ENCODE data around the gene CAMKK2.
"Not testable (repeated sequence)": the region's sequence is repeated elsewhere in the genome, so short reads cannot be mapped to it uniquely, and the experiment has no call there.

The CAMKK2 gene

DNA sequence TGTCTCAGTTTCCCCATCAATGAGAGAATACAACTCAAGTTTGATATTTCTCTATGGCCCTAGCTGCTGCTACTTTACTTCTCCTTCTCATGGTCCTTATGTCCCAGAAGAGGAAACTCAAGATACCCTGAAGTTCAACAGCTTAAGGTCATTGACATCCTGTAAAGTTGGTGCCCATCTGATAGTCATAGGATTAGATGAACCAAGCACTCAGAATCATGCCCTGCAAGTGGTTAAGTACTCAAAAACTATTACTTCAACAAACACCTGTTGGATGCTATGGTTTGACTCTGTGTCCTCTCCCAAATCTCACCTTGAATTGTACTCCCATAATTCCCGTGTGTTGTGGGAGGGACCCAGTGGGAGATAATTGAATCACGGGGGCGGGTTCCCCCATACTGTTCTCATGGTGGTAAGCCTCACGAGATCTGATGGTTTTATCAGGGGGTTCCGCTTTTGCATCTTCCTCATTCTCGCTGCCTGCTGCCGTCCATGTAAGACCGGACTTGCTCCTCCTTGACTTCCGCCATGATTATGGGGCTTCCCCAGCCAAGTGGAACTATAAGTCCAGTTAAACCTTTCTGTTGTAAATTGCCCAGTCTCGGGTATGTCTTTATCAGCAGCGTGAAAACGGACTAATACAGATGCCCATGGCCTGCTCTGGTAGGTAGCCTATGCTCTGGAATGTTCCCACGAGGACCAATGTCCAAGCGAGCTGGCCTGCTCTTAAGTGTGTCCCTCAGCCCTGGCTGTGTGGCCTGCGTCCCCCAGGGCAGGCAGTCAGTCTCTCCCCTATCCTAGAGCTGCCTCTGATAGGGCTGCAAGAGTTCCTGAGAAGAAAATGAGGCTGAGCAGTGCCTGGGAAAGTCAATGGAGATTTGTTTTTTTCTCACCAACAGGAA, 18.1 kb downstream of the CAMKK2 start:
- no peak for DNase-seq

DNA sequence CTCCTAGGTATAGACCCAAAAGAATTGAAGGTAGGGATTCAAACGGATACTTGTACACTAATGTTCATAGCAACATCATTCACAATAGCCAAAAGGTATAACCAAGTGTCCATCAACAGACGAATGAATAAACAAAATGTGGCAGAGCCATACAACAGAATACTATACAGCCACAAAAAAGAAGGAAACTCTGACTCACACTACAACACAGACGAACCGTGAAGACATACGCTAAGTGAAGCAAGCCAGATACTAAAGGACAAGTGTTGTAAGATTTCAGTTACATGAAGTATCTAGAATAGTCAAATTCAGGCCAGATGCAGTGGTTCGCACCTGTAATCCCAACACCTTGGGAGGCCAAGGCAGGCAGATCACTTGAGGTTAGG, 19.1 kb downstream of the CAMKK2 start:
- DNase-seq, result no peak

DNA sequence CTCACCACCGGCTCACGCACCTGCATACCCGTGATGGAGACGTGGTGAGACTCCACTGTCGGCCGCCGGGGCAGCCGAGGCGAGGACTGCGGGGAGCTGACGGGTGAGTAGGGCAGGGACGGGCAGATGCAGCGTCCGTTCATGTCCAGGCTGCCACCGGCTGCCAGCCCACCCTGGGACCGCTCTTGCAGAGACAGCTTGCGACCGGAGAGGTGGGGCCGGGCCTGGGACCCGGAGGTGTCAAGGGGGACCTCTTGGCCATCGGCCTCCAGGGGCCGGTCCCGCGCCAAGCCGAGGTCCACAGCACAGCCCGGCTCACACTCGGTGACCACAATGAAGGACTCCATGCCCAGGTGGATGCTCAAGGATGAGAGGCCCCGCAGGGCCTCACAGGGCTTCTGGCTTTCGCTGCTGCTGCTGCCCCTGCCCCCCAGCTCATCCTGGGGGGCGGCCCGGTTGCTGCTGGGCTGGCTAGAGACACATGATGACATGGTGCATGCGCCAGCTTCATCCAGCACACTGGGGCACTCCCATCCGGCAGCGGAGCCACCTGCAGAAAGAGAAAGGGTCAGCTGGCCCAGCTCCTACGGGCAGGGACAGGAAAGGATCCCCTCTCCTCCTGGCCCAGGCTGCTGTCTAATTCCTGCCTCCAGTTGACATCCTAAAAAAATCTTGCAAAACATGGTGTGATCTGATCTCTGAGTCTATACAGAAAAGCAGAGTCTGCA, 22.3 kb downstream of the CAMKK2 start:
- no peak for DNase-seq

DNA sequence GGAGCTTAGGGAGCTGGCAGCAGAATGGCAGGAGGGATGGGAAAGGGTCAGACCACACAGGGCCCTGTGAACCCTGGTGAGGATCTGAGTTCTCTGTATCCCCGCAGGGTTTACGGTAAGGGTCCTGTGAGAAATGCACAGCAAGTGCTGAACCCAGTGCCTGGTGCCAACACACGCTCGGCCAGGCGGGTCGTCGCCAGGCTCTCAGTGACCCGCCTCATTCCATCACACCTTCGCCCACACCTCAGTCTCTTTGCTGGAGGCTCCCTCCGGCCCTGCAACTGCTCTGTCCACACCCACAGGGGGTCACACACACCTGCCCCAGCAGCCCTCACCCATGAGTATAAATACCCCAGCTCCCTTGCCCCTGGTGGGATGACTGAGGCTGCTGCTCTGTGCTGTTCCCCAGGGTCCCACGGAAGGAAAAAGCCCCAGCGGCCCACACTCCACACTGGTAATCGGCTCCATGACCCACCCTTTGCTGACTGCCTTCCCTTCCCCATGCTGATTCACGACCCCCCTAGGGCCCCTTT, 23.1 kb downstream of the CAMKK2 start:
- DNase-seq, result no peak

DNA sequence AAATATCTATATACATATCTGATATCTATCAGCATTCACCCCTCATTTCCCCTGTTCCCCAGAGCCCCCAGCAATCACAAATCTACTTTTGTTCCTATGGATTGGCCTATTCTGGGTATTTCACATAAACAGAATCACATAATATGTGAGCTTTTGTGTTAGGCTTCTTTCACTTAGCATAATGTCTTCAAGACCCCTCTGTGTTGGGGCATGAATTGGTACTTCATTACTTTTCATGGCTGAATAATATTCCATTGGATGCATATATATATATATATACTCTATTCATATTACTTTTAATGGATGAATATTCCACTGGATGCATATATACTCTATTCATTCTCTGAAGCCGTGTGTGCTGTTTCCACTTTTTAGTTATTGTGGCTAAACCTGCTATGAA, 28.7 kb downstream of the CAMKK2 start:
- DNase-seq, result no peak

DNA sequence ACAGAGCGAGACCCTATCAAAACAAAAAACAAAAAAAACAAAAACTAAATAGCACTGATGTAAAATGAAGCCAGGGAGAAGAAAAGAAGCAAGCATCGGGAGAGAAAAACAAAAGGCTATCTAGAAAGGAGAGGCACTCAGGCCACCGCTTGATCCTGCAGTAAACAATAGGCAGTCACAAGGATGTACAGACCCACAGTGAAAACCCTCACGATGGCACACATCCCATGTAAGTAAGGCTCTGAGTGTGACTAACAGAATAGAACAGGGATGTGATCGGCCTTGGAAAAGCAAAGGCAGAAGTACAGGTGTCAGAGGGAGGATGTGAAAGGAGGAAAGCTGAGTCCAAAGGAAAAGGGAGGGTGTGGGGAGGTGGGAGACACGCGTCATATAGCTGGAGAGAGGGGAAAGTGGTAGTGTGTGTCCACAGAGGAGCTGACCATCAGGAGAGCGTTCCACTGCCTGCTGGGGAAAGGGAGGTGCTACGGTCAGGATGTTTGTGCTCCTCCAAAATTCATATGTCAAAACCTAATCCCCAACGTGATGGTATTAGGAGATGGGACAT, 31.5 kb downstream of the CAMKK2 start:
- no peak for DNase-seq

DNA sequence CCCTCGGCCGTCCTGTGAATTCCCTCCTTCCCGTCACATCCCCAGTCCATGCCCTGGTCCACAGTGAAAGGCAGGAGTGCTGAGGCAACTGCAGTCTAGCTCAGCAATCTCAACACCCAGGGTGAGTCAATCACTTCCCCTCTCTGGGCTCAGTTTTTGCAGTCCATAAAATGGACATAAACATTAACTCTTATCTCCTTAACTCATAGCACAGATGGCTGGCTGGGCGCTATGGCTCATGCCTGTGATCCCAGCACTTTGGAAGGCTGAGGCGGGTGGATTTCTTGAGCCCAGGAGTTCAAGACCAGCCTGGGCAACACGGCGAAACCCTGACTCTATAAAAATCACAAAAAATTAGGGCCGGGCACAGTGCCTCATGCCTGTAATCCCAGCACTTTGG, 32.4 kb downstream of the CAMKK2 start:
- DNase-seq, result no peak

DNA sequence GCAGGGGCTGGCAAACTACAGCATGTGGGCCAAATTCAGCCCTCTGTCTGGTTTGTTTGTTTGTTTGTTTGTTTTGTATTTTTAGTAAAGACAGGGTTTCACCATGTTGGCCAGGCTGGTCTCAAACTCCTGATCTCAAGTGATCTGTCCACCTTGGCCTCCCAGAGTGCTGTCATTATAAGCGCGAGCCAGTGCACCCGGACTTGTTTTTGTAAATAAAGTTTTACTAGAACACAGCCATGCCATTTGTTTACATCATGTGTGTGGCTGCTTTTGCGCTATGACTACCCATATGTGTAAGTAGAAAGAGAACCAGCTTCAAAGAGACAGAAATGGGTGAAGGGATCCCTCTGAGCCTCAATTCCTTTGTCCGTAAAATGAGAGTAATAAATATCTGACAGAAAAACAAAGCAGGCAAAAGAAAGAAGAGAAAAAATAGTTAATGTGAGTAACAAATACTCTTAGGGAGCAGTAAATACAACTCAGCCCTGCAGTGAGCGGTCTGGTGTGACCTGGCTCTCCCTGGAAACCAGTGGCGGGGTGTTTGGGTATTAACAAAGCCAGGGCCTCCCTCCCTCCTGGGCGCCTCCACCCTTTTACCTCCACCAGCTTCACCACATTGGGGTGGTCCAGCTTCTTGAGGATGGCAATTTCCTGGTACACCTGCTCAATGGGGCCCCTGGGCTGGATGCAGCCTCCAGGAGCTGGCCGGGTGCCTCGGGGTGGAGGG, 33.1 kb downstream of the CAMKK2 start:
- no peak for DNase-seq

DNA sequence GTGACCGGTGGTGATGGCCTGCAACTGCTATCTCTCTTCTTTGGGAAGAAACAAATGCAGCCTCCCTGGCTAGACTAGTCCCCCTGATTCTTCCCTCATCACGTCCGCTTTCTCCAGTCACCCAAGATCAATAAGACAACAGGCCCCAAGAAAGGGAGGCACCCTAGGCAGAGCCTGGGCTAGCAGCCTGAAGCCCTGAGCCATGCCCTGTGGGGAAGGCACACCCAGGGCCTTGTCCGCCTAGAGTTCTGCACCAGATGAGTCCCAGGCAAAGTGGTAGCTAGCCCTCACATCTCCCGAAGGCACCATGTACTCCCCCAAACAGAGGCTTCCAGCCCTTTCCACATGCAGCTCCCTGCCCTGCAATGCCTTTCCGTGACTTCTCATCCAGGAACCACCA, 35.1 kb downstream of the CAMKK2 start:
- no peak for DNase-seq

DNA sequence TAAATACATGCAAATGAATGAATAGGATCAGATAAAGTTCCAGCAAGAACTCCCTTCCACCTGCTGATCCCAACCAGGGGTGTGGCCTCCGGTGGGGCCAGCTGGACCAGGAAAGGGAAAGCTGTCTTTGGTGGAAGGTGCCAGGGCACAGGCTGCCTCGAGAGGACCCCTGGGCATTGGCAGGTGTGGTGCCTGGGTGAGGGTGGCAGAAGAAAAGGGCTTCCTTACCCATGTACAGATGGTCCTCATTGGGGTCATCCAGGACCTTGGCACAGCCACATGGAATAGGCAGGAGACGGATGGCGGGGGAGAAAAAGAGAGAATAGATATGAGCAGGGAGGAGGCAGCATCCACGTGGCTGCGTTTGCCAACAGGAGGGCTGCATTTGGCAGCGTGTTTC, 36.4 kb downstream of the CAMKK2 start:
- DNase-seq, result no peak

DNA sequence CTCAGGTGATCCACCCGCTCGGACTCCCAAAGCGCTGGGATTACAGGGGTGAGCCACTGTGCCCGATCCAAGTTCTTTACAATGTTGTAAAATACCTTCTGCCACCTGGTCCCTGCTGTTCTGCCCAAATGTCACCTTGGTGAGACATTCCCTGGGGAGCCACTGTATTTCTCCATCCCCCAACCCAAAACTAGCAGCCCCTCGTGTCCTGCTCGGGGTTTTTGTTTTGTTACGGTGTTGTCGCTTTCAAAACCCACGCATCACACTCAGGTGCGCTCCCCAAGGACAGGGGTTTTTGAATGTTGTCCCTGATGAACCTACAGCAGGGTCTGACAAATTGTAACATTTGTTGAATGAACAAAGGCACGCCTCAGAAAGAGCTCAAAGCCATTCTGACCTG, 37.4 kb downstream of the CAMKK2 start:
- no peak for DNase-seq

DNA sequence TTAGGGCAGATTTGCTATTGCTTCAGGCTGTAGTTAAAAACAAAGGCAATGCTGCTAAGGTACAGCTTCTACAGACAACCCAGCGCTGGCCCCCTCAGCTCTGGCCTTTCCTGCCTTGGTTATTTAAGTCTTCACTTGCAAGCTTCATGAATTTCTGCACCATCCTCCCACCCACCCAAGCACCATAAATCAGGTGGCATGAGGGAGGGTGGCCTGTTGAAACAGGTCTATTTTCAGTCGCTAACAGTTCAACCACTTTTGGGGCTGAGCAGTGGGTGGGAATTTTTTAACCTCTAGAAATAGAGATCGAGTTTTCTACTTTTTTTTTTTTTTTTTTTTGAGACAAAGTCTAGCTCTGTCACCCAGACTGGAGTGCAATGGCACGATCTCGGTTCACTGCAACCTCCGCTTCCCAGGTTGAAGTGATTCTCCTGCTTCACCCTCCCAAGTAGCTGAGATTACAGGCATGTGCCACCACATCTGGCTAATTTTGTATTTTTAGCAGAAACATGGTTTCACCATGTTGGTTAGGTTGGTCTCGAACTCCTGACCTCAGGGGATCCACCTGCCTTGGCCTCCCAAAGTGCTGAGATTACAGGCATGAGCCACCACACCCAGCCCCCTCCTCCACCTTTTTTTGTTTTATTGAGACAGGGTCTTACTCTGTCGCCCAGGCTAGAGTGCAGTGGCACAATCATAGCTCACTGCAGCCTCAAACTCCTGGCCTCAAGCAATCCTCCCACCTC, 38.6 kb downstream of the CAMKK2 start:
- not testable (repeated sequence) for DNase-seq

DNA sequence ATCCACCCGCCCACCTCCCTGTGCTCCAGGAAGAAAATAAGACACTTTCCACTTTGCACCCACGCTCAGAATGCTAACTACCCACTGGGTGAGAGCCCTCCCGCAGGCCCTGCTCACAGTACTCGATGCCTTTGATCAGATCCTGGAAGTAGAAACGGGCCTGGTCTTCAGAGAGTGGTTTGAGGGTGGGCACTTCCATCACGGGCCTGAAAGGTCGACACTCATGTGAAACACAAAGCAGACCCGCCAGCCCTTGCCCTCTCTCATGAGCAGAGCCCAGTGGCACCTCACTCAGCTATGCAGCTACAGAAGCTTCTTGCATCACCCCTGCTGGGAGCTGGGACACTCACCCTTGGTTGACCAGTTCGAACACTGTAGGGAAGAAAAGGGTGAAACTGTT, 41.1 kb downstream of the CAMKK2 start:
- no peak for DNase-seq

DNA sequence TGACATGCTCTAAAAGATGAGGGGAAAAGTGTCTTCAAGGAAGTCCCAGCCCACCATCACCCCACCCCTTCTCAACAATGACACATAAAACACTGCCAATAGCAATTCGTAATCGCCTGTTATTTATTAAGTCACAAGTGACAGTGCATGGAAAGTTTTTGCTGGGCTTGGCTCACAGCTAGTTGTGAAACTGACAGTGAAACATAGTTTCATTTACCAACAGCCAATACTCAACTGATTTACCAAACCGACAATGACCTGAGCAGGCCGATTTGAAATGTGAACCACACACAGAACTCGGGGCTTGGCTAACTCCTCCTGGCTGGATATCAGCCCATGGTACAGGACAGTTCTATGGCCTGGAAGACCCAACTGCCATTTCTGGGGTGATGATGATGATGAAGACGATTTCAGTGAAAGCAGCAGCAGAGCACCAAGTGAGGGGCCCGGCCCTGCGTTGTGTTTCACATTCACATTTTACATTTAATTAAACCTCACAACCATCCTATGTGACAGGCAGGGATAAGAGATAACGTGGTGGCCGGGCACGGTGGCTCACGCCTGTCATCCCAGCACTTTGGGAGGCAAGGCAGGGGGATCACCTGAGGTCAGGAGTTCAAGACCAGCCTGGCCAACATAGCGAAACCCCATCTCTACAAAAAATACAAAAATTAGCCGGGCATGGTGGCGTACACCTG, 42.7 kb downstream of the CAMKK2 start:
- no peak for DNase-seq

DNA sequence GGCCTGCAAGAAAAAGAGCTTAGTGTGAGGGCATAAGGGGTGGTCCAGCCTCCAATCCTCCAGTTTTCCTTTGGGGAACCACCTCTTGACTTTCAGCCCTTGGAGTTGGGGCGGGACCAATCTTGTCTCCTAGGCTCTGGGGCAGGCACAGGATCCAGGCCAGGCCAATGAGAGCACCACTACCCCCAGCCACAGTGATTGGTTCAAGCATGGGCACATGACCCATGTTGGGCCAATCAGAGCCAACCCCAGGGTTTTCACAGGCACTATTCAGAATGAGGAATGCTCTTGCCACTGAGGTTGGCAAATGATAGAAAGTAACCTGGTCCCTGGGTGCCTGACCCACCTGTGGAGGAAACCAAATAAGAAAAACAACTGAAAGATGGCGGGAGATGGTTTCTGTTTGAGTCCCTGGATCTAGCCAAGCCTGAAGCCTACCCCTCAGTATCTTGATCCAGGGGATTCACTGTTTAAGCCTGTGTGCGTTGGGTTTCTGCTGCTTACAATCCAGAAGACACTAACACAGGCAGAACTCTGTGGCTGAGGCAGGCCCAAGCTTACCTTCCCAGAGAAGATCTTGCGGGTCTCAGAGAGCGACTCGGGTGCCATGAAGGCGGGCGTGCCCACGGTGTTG, 43.7 kb downstream of the CAMKK2 start:
- DNase-seq, result no peak

DNA sequence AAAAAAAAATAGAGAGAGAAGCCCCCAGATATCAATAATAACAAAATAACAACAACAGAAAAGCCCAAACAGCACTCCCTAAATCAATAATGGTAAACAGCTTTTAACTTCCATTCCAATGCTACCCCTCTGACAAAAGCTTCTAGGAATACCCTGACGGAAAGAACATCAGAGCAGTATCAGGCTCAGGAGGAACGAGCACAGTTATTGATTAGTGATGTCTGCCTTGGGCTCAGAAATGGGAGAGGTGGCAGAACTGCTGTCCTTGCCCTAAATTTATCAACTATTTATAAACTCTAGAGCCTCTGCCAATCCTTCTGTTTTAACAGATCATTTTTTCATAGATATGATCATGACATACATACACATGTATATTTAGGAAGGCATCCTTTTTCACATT, 44.7 kb downstream of the CAMKK2 start:
- DNase-seq, result no peak

DNA sequence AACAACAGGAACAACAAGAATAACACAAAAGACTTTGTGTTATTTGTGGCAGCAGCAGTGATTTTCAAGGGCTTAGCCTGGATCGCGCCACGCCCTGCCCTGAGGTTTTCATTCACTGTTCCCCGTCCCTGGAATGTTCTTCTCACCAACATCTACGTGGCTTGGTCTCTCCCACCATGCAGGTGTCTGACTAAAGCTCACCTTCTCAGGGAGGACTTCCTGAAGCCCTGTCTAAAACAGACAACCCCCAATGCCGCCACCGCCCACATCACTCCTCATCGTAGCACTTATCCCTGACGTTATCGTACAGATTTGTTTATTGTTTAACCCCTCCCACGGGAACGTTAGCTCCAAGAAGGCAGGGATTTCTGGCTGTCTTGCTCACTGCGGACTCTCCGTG, 46.1 kb downstream of the CAMKK2 start:
- DNase-seq, result no peak

DNA sequence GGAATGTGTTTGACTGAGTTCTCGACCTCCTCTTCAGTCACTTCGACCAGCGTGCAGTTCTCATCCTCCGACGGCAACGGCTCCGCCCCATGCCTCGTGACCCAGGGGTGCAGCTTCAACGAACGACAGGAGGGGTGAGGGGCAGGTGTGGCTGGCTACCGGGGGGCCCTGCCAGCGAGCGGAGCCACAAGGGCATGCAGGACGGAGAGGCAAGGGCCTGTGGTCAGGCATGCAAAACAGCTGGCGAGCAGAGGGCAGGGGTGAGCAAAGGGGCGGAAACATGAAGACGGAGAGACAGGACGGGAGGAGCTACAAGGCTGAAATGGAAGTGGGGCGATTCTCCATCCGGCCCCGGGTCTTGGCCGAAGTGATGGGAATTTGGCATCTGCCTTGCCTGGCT, 47.9 kb downstream of the CAMKK2 start:
- DNase-seq, result no peak

DNA sequence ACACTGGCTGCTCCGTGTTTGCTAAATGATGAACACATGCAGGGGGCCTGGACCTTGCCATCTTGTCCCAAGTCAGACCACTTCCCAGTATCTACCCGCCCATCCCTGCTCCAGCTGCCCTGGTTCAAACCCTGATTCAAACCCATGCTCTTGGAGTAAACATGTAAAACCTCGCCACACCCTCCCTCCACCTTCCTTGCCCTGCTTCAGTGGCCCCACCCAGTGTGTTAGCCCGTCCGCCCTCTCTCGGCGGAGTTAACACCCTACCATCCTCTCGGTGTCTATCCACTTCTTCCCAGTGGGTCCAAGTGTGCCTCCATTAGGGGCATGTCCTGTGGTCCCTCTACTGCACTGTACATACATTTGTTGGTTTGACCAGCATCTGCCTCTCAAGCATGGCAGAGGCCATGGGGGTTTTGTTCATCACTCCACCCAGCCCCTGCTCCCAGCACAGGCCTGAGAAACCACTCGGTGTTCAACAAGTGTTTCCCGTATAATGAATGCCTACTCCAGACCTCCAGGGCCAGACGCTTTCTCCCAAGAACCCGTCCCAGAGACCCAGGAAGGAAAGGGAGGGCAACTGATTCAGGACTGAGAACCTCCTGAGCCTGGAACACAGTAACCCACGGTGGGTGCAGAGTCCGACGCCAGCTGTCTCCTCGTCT, 49.5 kb downstream of the CAMKK2 start:
- DNase-seq, result no peak

DNA sequence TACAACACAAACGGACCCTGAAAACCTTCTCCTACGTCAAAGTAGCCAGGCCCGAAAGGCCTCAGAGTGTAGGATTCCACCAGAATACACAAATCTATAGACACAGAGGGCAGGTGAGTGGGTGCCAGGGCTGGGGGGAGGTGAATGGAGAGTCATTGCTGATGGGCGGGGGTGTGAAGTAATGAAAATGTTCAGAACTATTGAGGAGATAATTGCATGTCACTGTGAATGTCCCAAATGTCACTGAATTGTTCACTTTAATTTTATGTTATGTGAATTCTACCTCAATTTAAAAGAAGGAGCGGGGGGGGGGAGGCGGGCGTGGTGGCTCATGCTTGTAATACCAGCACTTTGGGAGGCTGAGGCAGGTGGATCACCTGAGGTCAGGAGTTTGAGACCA, 50.6 kb downstream of the CAMKK2 start:
- no peak for DNase-seq

DNA sequence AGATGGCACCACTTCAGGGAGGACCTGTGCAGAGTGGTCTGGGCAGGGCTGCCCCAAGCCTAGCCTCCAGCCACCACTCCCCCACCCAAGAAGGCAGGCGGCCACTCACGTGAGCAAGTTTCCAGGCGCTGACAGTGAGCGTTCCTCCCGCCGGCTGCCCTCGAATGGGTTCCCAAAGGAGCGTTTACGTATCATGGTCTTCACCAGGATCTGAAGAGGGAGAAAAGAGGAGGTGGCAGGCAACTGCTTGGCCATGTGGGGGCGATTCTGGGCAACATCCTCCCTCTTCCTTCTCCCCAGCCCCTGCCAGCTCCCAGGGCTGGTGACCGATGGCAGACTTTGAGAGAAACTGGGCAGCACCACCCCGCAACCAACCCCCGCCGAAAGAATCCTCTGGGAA, 51.5 kb downstream of the CAMKK2 start:
- no peak for DNase-seq
